Omental fat pad (tissue), 4 donors: ENCODE measurements around the gene MORN5. TPM values are rescaled to one million over a fixed set of nuclear protein-coding genes. Genes with fewer than 3 reads are reported as not detected.

ENCODE experiments used
- ATAC-seq: fragments of 150-250 bp; one replicate; pipeline ENCODE4 v1.9.1; 2016; ENCODE audit warnings: mild to moderate bottlenecking, moderate library complexity; ENCODE audit not compliant: low FRiP score
- DNase-seq: peaks from one replicate; pipeline ENCODE4 v3.0.0-alpha.2; 2019; ENCODE audit warnings: low spot score
- total RNA-seq, 4 donors: library from RNA; depleted of rRNA; stranded (reverse); fragments of >200 nt; gene quantifications; one replicate each; pipeline ENCODE4 v1.1.0, GENCODE V29; 2016
- TF ChIP-seq, protein P1 (sequence below), 3 donors: fragments of 450-650 bp; IDR thresholded peaks; one replicate each; pipeline ENCODE4 v1.5.1; 2016 to 2017; ENCODE audit warnings: antibody characterized with exemption in 3 of 3, mild to moderate bottlenecking in 3 of 3, moderate library complexity in 2 of 3

The MORN5 gene
- total RNA-seq, 4 donors from 2014 or later, result not detected

DNA sequence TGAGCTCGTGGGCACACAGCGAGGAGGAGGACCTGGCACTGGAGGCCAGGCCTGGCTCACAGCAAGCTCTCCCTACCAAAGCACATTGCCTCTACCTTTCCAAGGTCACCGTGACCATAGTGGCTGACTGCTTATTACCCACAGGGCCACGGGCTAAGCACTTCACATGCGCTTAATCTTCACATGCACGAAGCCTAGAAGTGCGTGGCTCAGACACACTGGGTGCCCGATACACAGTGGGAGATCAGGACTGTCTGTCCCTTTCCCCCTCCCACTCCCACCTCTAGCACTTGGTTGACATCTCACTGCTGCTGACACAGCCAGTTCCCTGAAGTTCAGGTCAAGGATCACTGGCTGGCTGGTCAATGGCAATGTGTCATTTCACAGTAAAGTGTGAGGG is 45.5 kb downstream of the MORN5 start:
- ATAC-seq, result no peak
- TF ChIP-seq, protein P1, sequence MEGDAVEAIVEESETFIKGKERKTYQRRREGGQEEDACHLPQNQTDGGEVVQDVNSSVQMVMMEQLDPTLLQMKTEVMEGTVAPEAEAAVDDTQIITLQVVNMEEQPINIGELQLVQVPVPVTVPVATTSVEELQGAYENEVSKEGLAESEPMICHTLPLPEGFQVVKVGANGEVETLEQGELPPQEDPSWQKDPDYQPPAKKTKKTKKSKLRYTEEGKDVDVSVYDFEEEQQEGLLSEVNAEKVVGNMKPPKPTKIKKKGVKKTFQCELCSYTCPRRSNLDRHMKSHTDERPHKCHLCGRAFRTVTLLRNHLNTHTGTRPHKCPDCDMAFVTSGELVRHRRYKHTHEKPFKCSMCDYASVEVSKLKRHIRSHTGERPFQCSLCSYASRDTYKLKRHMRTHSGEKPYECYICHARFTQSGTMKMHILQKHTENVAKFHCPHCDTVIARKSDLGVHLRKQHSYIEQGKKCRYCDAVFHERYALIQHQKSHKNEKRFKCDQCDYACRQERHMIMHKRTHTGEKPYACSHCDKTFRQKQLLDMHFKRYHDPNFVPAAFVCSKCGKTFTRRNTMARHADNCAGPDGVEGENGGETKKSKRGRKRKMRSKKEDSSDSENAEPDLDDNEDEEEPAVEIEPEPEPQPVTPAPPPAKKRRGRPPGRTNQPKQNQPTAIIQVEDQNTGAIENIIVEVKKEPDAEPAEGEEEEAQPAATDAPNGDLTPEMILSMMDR (IDR thresholded peaks at IDR 0.05), result no peak
- DNase-seq, result no peak

DNA sequence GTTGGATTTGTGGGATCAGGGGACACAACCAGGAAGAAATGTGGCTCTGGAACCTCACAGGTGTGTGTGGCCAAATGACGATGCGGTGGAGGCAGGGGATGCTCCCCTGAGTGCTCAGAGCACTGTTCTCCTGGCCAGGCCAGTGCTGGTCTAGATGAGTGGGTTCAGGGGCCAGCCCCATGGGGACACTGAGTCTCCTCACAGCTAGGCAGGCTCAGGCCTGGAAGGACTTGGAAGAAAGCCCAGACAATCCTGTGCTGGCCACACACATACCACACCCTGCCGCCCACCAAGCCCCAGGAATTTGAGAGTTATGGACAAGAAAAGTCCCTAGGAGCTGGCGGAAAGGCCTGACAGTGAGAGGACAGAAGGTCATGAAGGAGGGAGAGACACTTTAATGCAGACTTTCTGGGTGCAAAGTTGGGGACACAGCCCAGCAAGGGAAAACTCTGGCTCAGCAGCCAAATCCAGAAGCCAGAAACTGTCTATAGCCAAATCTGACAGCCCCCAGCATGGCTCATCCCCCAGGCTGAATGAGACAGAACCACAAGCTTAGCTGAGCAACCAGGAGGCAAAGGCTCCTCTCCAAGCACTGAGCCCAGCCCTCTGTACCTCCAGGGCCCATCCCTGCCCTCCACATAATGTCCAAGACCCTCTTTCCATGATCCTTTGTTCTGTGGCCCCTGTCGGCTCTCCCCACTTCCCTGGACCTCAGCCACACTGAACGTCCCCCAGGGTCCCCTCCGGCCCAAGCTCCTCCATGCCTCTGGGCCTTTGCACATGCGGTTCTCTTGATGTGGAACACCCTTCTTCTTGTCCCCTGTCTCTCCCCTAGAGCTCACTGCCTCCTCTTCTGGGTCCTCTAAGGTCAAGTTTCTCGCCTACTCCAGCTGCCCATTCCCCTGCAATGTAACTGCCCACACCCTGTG is 46.7 kb downstream of the MORN5 start:
- ATAC-seq (no peak), DNase-seq (no peak)
- TF ChIP-seq, protein P1 (IDR thresholded peaks at IDR 0.05), result no peak

DNA sequence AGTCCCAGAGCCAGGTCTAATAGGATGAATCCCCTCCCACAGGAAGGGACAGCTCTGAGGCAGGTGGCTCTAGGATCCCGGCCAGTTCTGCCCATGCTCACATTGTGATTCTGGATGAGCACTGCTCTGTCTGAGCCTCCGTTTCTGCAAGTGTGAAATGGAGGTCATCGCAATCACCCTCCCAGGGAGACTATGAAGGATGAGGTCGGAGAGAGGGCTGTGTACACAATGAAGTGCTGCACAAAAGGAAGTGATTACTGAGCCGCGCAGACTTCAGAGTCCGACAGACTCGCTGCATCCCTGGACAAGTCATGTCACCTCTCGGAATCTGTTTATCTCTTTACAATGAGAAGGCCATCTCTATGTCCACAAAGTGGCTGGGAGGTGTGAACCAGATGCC is 47.4 kb downstream of the MORN5 start:
- TF ChIP-seq, protein P1 (IDR thresholded peaks at IDR 0.05), result no peak
- ATAC-seq (no peak), DNase-seq (no peak)

DNA sequence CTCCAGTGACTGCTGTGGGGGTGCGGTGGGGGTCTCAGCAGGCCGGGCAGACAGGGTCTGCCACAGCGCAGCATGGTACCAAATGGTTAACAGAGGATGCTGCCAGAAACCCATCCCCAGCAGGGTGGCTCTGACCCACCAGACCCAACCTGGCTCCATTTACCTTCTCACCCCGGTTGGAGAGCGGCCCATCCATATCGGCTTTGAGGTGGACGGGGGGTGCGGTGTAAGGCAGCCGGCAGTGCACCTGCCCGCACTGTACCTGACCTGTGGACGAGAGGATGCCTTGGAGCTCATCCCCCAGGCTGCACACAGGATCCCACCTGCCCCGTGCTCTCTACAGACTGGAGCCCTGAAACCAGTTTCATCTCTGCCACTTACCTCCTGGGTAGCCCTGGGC is 49.7 kb downstream of the MORN5 start:
- ATAC-seq (no peak), DNase-seq (no peak)
- TF ChIP-seq, protein P1 (IDR thresholded peaks at IDR 0.05), result no peak

DNA sequence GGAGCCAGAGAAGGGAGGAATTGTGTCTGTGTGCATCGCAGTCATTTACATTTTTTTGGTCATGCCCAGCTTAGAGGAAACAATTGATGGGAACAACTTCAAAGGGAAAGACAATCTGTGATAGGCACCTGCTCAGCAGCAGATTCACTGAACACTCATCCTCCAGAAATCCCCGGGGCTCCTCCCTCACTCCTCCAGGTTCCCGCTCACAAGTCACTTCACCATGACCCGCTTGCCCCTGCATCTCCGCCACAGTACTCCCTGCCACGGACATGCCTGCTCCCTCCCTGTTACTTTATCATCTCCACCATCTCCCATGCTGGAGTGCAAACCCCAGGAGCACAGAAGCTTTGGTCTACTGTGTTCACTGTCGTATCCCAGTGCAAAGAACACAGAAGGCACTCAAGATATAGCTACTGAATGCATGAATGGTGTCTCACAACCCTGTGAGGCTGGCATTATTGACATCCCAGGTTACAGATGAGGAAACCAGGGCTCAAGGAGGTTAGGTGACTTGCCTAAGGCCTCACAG is 52.8 kb downstream of the MORN5 start:
- DNase-seq (no peak), ATAC-seq (no peak)
- TF ChIP-seq, protein P1 (IDR thresholded peaks at IDR 0.05), result no peak

DNA sequence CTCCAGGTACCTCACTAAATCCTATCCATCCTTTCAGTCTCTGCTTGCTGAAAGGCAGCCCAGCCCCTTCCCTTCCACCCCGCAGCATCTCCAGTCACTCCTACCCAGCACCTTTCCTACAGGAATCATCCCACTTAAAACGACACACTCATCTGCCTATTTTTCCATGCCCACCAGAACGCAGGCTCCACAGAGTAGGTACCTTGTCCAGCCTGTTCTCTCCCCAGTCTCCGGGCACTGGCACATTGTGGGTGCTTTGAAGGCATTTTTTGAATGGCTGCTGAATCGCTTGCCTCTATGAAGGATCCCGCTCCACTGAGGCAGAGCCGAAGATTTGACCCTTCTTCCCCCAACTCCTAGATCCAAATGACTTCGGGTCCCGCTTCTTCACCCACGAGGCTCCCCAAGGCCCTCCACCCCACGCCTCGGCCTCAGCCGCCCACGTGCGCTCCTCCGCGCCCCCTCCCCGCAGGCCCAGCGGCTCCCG is 53.4 kb downstream of the MORN5 start:
- DNase-seq, result no peak
- TF ChIP-seq, protein P1 (IDR thresholded peaks at IDR 0.05), result no peak
- no peak for ATAC-seq
